HEK293T (cell line): Measurements from ENCODE around the gene ITGAV.

ENCODE experiments used
- CTCF ChIA-PET: fragments of 350-600 bp; formaldehyde crosslinking; extraction: SDS; loops from one replicate; lab custom pipeline; 2021; ENCODE audit warnings: antibody characterized with exemption, inconsistent platforms; lab: Yijun Ruan, JAX
- POLR2A ChIA-PET: fragments of 350-600 bp; formaldehyde crosslinking; extraction: SDS; loops from one replicate; lab custom pipeline; 2020; ENCODE audit warnings: antibody characterized with exemption, inconsistent platforms; lab: Yijun Ruan, JAX
- DNase-seq: peaks from one replicate; pipeline ENCODE4 v3.0.0; 2012; ENCODE audit warnings: mixed read lengths; ENCODE audit errors: extremely low spot score
- ARNT ChIP-seq: fragments of 450-650 bp; IDR thresholded peaks from 2 replicates; pipeline ENCODE4 v1.6.1; 2017; ENCODE audit warnings: mild to moderate bottlenecking
- BHLHE40 ChIP-seq: fragments of 450-650 bp; IDR thresholded peaks from 2 replicates; pipeline ENCODE4 v1.6.1; 2016; ENCODE audit warnings: mild to moderate bottlenecking, moderate library complexity, borderline replicate concordance
- CTBP1 ChIP-seq: fragments of 450-650 bp; IDR thresholded peaks from 2 replicates; pipeline ENCODE4 v1.6.1; 2016; ENCODE audit warnings: borderline replicate concordance
- ELF4 ChIP-seq: fragments of 450-650 bp; IDR thresholded peaks from 2 replicates; pipeline ENCODE4 v1.6.1; 2017; ENCODE audit warnings: antibody characterized with exemption
- FOXA1 ChIP-seq: fragments of 450-650 bp; IDR thresholded peaks from 2 replicates; pipeline ENCODE4 v1.6.1; 2016; ENCODE audit warnings: mild to moderate bottlenecking
- FOXK2 ChIP-seq: fragments of 450-650 bp; IDR thresholded peaks from 2 replicates; pipeline ENCODE4 v1.6.1; 2016; ENCODE audit warnings: mild to moderate bottlenecking
- FOXM1 ChIP-seq: fragments of 450-650 bp; IDR thresholded peaks from 2 replicates; pipeline ENCODE4 v1.6.1; 2017; ENCODE audit warnings: mild to moderate bottlenecking, borderline replicate concordance
- HDGF ChIP-seq: fragments of 450-650 bp; IDR thresholded peaks from 2 replicates; pipeline ENCODE4 v1.6.1; 2017; ENCODE audit warnings: antibody characterized with exemption, borderline replicate concordance
- L3MBTL2 ChIP-seq: fragments of 450-650 bp; conservative IDR thresholded peaks from 2 replicates; pipeline ENCODE4 v1.6.1; 2016; ENCODE audit warnings: mild to moderate bottlenecking
- LEF1 ChIP-seq: fragments of 450-650 bp; IDR thresholded peaks from 2 replicates; pipeline ENCODE4 v1.6.1; 2017; ENCODE audit warnings: mild to moderate bottlenecking, borderline replicate concordance
- NFRKB ChIP-seq: fragments of 450-650 bp; IDR thresholded peaks from 2 replicates; pipeline ENCODE4 v1.6.1; 2016; ENCODE audit warnings: mild to moderate bottlenecking, moderate library complexity
- SP1 ChIP-seq: fragments of 450-650 bp; IDR thresholded peaks from 2 replicates; pipeline ENCODE4 v1.6.1; 2017
- SUZ12 ChIP-seq: fragments of 450-650 bp; IDR thresholded peaks from 2 replicates; pipeline ENCODE4 v1.6.1; 2016; ENCODE audit warnings: mild to moderate bottlenecking
- TARDBP ChIP-seq: fragments of 450-650 bp; IDR thresholded peaks from 2 replicates; pipeline ENCODE4 v1.6.1; 2016
- ZNF384 ChIP-seq: fragments of 450-650 bp; IDR thresholded peaks from 2 replicates; pipeline ENCODE4 v1.6.1; 2016
- TF ChIP-seq, protein P1 (sequence below): fragments of 450-650 bp; IDR thresholded peaks from 2 replicates; pipeline ENCODE4 v1.6.1; 2016

Gene ITGAV

DNA sequence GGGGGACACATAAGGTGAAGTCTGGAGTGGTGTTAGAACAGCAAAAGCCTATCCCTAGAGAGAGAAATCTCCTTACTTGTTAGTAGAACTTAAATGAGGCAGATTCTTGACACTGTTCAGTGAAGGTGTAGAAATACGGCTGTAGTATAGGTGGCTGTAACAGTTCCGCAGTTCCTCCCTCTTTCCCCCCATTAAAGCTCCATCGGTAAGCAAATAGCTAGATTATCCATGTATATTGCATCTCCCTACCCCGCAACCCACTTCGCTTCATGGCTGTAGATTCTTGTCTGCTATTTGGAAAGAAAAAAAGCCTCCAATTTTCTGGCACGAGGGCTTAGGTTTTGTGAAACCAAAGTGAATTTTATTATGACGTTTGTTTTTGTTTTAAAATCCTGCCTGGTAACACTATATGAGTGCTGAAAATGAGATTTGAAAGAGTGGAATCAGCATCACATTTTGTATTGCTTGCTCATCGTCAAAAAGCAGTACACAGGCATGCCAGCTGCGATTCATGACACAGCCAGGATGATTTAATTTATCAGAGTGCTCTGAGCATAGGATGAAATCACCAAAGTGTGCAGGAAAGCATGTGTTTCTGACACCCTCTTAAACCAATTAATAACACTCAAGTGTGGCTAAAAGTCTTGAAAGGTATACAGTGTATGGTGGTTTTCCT lies 105.4 kb downstream of the ITGAV start:
- ChIA-PET CTCF (no interaction called here), POLR2A (interaction anchor here (0.6 to 2.0 kb wide), 2 partner anchors 106 to 210 kb away, joined by 3 to 5 read pairs; partner anchors contain the start of genes ITGAV and ZC3H15)
- TF ChIP-seq ELF4 (no peak), NFRKB (no peak), ARNT (no peak), SUZ12 (no peak), HDGF (no peak), TARDBP (no peak), FOXA1 (no peak), BHLHE40 (no peak), CTBP1 (no peak), LEF1 (no peak), ZNF384 (no peak)
- TF ChIP-seq, protein P1, sequence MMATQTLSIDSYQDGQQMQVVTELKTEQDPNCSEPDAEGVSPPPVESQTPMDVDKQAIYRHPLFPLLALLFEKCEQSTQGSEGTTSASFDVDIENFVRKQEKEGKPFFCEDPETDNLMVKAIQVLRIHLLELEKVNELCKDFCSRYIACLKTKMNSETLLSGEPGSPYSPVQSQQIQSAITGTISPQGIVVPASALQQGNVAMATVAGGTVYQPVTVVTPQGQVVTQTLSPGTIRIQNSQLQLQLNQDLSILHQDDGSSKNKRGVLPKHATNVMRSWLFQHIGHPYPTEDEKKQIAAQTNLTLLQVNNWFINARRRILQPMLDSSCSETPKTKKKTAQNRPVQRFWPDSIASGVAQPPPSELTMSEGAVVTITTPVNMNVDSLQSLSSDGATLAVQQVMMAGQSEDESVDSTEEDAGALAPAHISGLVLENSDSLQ = no peak
- peak; percentile 11 for DNase-seq

GRCh38 chr2:186696290-186696689 lies 106.4 kb downstream of the ITGAV start:
- DNase-seq = no peak
- ChIA-PET POLR2A (no interaction called here), CTCF (interaction anchor here (0.6 kb wide), 1 partner anchor 238 kb away, joined by 3 read pairs; no protein-coding TSS in a partner anchor)
- TF ChIP-seq NFRKB (no peak), FOXA1 (no peak), L3MBTL2 (no peak), FOXM1 (no peak), HDGF (no peak)
- TF ChIP-seq, protein P1 = no peak

GRCh38 chr2:186696804-186697203 lies 106.9 kb downstream of the ITGAV start:
- TF ChIP-seq ARNT (no peak), HDGF (no peak), SUZ12 (no peak)
- ChIA-PET CTCF (no interaction called here), POLR2A (no interaction called here)
- DNase-seq = no peak

GRCh38 chr2:186697536-186697935 lies 107.7 kb downstream of the ITGAV start:
- ChIA-PET POLR2A (no interaction called here), CTCF (interaction anchor here (0.6 kb wide), 1 partner anchor 127 kb away, joined by 3 read pairs; no protein-coding TSS in a partner anchor)
- no peak for DNase-seq
- no peak for TF ChIP-seq L3MBTL2
- no peak for TF ChIP-seq NFRKB
- no peak for TF ChIP-seq ARNT
- no peak for TF ChIP-seq SP1
- TF ChIP-seq SUZ12 = no peak
- TF ChIP-seq, protein P1 = no peak
- no peak for TF ChIP-seq FOXM1
- TF ChIP-seq HDGF = no peak
- no peak for TF ChIP-seq ELF4
- no peak for TF ChIP-seq CTBP1
- no peak for TF ChIP-seq FOXA1
- TF ChIP-seq LEF1 = no peak
- no peak for TF ChIP-seq BHLHE40
- no peak for TF ChIP-seq ZNF384
- no peak for TF ChIP-seq TARDBP
- no peak for TF ChIP-seq FOXK2

GRCh38 chr2:186699742-186700141 lies 109.9 kb downstream of the ITGAV start:
- DNase-seq = no peak
- ChIA-PET CTCF (no interaction called here), POLR2A (no interaction called here)
- TF ChIP-seq SUZ12 = no peak

- DNase-seq = no peak
- TF ChIP-seq ZNF384 = no peak
- TF ChIP-seq SUZ12 = no peak
- no peak for TF ChIP-seq NFRKB
- TF ChIP-seq CTBP1 = no peak
- TF ChIP-seq, protein P1 = no peak
- TF ChIP-seq FOXA1 = no peak
- no peak for TF ChIP-seq SP1
- TF ChIP-seq HDGF = no peak
- ChIA-PET POLR2A (no interaction called here), CTCF (no interaction called here)
Observed at GRCh38 chr2:186702006-186702405, 112.2 kb downstream of the ITGAV start.
